GM19438 (cell line): Measurements from ENCODE around the gene PLCXD1.
A peak's percentile ranks its signal among the peaks of the same experiment; 100 is the strongest.
"Not testable (repeated sequence)": the region's sequence is repeated elsewhere in the genome, so short reads cannot be mapped to it uniquely, and the experiment has no call there.

Experiments used
- ATAC-seq: cut with Tn5 transposase; IDR thresholded peaks from one replicate; pipeline ENCODE4 v1.9.1; 2021; ENCODE audit warnings: low read depth; ENCODE audit not compliant: unreplicated experiment

Gene PLCXD1, protein sequence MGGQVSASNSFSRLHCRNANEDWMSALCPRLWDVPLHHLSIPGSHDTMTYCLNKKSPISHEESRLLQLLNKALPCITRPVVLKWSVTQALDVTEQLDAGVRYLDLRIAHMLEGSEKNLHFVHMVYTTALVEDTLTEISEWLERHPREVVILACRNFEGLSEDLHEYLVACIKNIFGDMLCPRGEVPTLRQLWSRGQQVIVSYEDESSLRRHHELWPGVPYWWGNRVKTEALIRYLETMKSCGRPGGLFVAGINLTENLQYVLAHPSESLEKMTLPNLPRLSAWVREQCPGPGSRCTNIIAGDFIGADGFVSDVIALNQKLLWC

GRCh38 chrX:281166-281999 is at the start of gene PLCXD1:
TSS of gene PLCXD1 (plus strand) at chrX:281381. CDS start at chrX:284188, 2,807 bp downstream.
- ATAC-seq: peak; percentile 25

GRCh38 chrX:231637-232277 is 49.4 kb upstream of the PLCXD1 start:
- peak; percentile 75 for ATAC-seq

DNA sequence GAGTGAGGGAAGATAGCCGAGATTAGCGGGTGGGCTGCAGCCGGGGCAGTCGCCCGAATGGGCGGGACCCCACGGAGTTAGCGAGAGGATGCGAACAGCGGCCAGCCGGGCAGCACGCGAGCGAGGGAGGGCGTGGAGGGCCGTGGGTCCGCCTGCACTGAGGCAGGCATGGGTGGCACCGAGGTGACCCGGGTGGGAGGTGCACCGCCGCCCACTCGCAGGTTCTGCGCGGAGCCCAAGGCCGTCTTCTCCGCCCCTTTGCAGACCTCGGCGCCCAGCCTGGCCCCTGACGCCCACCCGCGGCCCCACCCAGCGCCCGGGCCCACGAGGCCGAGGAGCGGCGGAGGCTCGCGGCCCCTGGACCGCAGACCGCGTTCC is 48.9 kb upstream of the PLCXD1 start:
- peak; percentile 55 for ATAC-seq

DNA sequence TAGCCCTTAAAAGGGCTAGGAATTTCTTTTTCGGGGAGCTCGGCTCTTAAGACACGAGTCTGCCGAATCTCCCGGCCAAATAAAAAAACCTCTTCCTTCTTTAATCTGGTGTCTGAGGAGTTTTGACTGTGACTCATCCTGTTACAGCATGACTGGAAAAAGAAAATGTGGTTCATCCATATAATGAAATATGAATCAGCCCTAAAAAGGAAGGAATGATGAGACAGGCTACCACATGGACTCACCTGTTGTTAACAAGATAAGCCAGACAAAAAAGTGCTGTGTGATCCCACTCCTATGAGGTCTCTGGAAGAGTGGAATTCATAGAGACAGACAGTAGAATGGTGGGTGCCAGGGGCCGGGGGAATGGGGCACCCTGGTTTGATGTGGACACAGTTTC is 45.0 kb upstream of the PLCXD1 start:
- ATAC-seq: not testable (repeated sequence)

DNA sequence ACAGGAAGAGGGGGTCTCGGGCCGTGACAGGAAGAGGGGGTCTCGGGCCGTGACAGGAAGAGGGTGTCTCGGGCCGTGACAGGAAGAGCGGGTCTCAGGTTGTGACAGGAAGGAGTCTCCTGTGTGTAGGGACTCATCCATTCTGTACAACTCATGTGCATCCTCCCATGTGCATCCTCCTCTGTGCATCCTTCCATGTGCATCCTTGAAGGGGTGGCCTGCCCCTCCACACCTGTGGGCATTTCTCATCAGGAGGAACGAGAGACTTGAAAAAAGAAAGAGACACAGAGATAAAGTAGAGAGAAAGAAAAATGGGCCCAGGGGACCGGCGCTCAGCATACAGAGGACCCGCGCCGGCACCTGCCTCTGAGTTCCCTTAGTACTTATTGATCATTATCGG is 30.2 kb upstream of the PLCXD1 start:
- no peak for ATAC-seq

GRCh38 chrX:251396-252243 is 29.6 kb upstream of the PLCXD1 start:
- ATAC-seq: not testable (repeated sequence)

- no peak for ATAC-seq
Observed at GRCh38 chrX:252244-252956, 28.8 kb upstream of the PLCXD1 start.

DNA sequence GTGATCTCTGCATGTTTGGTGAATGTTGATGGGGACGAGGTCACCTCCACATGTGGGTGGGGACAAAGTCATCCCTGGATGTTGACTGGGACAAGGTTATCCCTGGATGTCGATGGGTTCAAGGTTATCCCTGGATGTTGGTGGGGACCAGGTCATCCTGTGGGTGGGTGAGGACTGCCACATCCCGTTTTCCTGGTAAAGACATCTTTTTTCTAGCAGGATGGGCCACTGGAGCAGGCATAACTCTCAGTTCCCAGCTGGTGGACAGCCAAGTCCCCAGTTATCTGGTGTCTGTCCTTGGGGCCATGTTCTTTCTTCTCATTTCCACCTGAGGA is 28.3 kb upstream of the PLCXD1 start:
- no peak for ATAC-seq

- ATAC-seq: no peak
Observed at GRCh38 chrX:253451-254297, 27.5 kb upstream of the PLCXD1 start.

GRCh38 chrX:254630-255215 is 26.5 kb upstream of the PLCXD1 start:
- ATAC-seq: no peak

DNA sequence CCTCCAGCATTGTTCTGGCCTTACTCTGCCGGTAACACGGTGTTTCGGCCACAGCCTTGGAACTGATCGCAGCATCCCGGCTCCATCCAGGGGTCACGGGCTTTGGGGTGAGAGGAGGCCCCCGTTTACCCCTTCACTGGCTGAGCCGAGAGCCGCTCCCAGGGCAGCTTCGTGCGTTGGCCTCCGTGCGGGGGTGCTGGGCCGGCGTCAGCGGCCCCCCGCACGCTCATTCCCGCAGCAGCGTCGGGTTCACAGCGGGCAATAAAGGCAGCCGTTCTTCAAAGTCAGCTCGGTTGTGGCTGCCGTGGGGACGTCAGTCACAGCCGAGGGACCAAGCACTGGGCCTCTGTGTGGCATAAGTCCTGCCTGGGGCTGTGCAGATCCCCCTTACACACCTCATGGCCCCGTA is 25.3 kb upstream of the PLCXD1 start:
- ATAC-seq: no peak

- ATAC-seq: not testable (repeated sequence)
Observed at GRCh38 chrX:257054-257453, 24.1 kb upstream of the PLCXD1 start.

- ATAC-seq: no peak
Observed at GRCh38 chrX:257681-258289, 23.4 kb upstream of the PLCXD1 start.

- no peak for ATAC-seq
Observed at GRCh38 chrX:258291-259040, 22.7 kb upstream of the PLCXD1 start.

DNA sequence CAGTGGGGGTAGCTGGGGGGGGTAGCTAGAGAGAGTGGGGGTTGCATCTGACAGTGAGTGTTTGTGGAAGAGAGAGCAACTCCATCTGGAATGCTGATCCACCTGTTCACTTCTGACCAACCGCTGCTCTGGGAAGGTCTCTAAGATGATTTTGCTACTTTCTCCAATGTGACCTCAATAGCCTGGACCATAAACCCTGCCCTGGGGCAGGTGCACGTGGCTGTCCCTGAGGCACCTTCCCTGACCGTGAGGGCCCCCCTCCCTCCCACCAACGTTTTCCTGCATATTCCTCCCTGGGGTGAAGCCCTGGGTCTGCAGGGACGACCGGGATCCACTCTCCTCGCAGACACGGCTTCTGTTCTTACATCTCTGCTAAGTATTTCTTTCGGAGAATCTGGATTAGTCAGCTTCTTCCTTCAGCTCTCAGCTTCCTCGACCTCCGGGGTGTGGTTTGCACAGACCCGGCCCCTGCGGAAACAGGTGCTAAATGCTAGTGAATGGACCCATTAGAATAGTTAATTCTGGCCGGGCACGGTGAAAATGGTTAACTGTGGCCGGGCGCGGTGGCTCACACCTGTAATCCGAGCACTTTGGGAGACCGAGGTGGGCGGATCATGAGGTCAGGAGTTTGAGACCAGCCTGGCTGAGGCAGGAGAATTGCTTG is 21.4 kb upstream of the PLCXD1 start:
- ATAC-seq: no peak

- no peak for ATAC-seq
Observed at GRCh38 chrX:261167-261918, 19.8 kb upstream of the PLCXD1 start.
